ENCODE measurements around the gene NUDT3.

- TF ChIP-seq EZH2 (IDR thresholded peaks at IDR 0.05; ENCODE audit: insufficient read depth, poor library complexity, severe bottlenecking) (no peak), EZH2phosphoT487 (IDR thresholded peaks at IDR 0.05; ENCODE audit: insufficient read depth, low read depth) (no peak)
Measured at GRCh38 chr6:34305497-34305896, 87.0 kb downstream of the NUDT3 start.
